CD4-positive, alpha-beta T cell (primary cell): Measurements from ENCODE around the gene RBM18. TPM values are rescaled to one million over a fixed set of nuclear protein-coding genes. Genes with fewer than 3 reads are reported as not detected.

Source experiments
- ATAC-seq: fragments of 200-7000 bp; cut with Tn5 transposase; one replicate; pipeline ENCODE4 v1.10.0; 2022; ENCODE audit warnings: mild to moderate bottlenecking; ENCODE audit not compliant: poor library complexity
- CTCF ChIA-PET: fragments of 350-600 bp; sonication (Branson Sonifier 250); formaldehyde crosslinking; loops from one replicate; lab custom pipeline; 2021; ENCODE audit warnings: antibody characterized with exemption, inconsistent platforms; lab: Charles Lee
- POLR2A ChIA-PET: fragments of 350-600 bp; sonication (Branson Sonifier 250); formaldehyde crosslinking; loops from one replicate; lab custom pipeline; 2021; ENCODE audit warnings: antibody characterized with exemption, inconsistent platforms; lab: Charles Lee
- DNase-seq, 14 experiments: peaks; one replicate each; pipeline ENCODE4 v3.0.0-alpha.2; 2013 to 2020; ENCODE audit warnings: mixed read lengths in 2 of 14
- H3K27ac ChIP-seq, 2 donors: one replicate each; pipeline versions ENCODE4 v1.5.1 to v1.7.0; 2013; ENCODE audit warnings: low read length in 2 of 2, low read depth in 1 of 2, mild to moderate bottlenecking in 1 of 2
- H3K27me3 ChIP-seq, 2 experiments: 1 replicate in 1 of 2; 2 replicates in 1 of 2; pipeline versions ENCODE4 v1.6.1 to v1.7.0; 2013; ENCODE audit warnings: low read length in 2 of 2, control low read depth in 1 of 2, mild to moderate bottlenecking in 1 of 2, moderate library complexity in 1 of 2; ENCODE audit not compliant: insufficient read depth in 2 of 2, control insufficient read depth in 1 of 2
- H3K36me3 ChIP-seq: one replicate; pipeline ENCODE4 v1.6.1; 2013; ENCODE audit warnings: low read length, control low read depth; ENCODE audit not compliant: insufficient read depth
- H3K4me1 ChIP-seq: one replicate; pipeline ENCODE4 v1.6.1; 2013; ENCODE audit warnings: low read length, control low read depth; ENCODE audit not compliant: insufficient read depth
- H3K4me3 ChIP-seq: one replicate; pipeline ENCODE4 v1.5.1; 2013; ENCODE audit warnings: mild to moderate bottlenecking, low read length, moderate library complexity
- H3K9me3 ChIP-seq, 2 experiments: 1 replicate in 1 of 2; 2 replicates in 1 of 2; pipeline versions ENCODE4 v1.6.1 to v1.7.0; 2013; ENCODE audit warnings: low read length in 2 of 2, mild to moderate bottlenecking in 2 of 2, control low read depth in 1 of 2, moderate library complexity in 1 of 2; ENCODE audit not compliant: control insufficient read depth in 1 of 2, insufficient read depth in 1 of 2
- H3K27ac Mint-ChIP-seq: one replicate; pipeline ENCODE4 v1.8.0; 2020; ENCODE audit warnings: mixed read lengths
- H3K27me3 Mint-ChIP-seq: one replicate; pipeline ENCODE4 v1.8.0; 2021; ENCODE audit warnings: mixed read lengths
- H3K36me3 Mint-ChIP-seq: one replicate; pipeline ENCODE4 v1.8.0; 2021; ENCODE audit warnings: low read depth, mixed read lengths
- H3K4me1 Mint-ChIP-seq: one replicate; pipeline ENCODE4 v1.8.0; 2021; ENCODE audit warnings: low read depth, mixed read lengths
- H3K4me3 Mint-ChIP-seq: one replicate; pipeline ENCODE4 v1.8.0; 2020; ENCODE audit warnings: mild to moderate bottlenecking, mixed read lengths
- H3K9me3 Mint-ChIP-seq: one replicate; pipeline ENCODE4 v1.8.0; 2020; ENCODE audit warnings: mixed read lengths
- intact Hi-C, 2 experiments: fragments of 100-400 bp; cut with DNase I in 1 of 2; cut with micrococcal nuclease in 1 of 2; formaldehyde crosslinking; loops; one replicate each; pipeline versions ENCODE4 v1.15.1 to v1.9.0; 2023 to 2025; cut with DNase I, micrococcal nuclease
- total RNA-seq, 174 experiments: library from RNA in 2 of 174; stranded (reverse) in 2 of 174; gene quantifications; one replicate each; pipeline ENCODE4 v1.2.3 and lab custom pipeline; 2021 to 2026
- TF ChIP-seq, protein P1 (sequence below): fragments of 200-600 bp; IDR thresholded peaks from one replicate; pipeline ENCODE4 v1.8.0; 2022; ENCODE audit warnings: antibody characterized with exemption, mild to moderate bottlenecking

Gene RBM18
- total RNA-seq, 2 experiments from 2014 or later: 25.9 to 27.0 TPM

DNA sequence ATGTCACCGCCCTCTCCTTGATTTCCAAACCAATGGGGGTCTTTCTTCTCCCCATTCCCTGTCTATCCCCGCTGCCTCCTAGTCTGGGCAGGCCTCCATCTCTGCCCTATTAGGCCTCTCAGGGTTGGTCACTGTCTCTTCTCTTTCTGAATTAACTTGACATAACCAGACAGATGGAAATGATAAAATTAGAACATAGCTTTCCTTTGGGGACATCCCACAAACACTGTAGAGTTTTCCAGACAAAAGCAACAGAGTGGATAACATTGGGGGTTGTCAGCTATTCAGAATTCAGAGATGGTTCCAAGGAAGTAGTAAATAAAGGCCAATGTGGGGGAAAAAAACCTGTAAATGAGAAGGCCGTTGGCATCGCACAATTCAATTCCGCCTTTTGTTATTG lies 60.6 kb downstream of the RBM18 start:
- H3K27ac Mint-ChIP-seq: no peak overlapping the region
- POLR2A ChIA-PET: no interaction called here
- no peaks in the 10 kb centered on the region for H3K9me3 Mint-ChIP-seq
- H3K4me1 Mint-ChIP-seq: no peaks in the 10 kb centered on the region
- Histone ChIP-seq H3K4me3 (no peak overlapping the region), H3K9me3 (no peaks in the 10 kb centered on the region), H3K27me3 (peaks cover 0 to 5% of the 10 kb centered on the region in 2 experiments), H3K27ac (no peak overlapping the region), H3K36me3 (no peaks in the 10 kb centered on the region), H3K4me1 (no peaks in the 10 kb centered on the region)
- DNase-seq: no peak
- CTCF ChIA-PET: no interaction called here
- intact Hi-C loops: no loop called here
- H3K4me3 Mint-ChIP-seq: no peak overlapping the region
- H3K27me3 Mint-ChIP-seq: peaks cover 28% of the 10 kb centered on the region
- no peaks in the 10 kb centered on the region for H3K36me3 Mint-ChIP-seq
- no peak for ATAC-seq
- TF ChIP-seq, protein P1, sequence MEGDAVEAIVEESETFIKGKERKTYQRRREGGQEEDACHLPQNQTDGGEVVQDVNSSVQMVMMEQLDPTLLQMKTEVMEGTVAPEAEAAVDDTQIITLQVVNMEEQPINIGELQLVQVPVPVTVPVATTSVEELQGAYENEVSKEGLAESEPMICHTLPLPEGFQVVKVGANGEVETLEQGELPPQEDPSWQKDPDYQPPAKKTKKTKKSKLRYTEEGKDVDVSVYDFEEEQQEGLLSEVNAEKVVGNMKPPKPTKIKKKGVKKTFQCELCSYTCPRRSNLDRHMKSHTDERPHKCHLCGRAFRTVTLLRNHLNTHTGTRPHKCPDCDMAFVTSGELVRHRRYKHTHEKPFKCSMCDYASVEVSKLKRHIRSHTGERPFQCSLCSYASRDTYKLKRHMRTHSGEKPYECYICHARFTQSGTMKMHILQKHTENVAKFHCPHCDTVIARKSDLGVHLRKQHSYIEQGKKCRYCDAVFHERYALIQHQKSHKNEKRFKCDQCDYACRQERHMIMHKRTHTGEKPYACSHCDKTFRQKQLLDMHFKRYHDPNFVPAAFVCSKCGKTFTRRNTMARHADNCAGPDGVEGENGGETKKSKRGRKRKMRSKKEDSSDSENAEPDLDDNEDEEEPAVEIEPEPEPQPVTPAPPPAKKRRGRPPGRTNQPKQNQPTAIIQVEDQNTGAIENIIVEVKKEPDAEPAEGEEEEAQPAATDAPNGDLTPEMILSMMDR: no peak

DNA sequence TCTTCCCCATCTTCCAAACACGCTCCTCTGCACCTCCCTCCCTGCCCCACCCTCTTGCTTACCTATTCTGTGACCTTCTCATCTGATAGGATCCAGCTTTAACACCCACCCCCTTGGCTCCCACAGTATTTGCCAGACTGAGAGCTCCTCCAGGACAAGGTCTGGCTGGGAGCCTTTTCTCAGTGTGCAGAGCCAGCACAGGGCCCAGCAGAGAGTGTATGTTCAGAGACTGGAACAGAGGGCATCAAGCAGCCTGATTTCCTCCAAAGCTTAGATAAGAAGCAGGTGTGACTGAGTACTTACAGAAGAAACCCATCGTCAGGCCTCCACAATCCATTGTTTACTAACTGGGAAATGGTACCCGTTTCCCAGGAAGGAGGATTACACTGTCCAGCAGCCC lies 62.5 kb downstream of the RBM18 start:
- H3K36me3 ChIP-seq: no peaks in the 10 kb centered on the region
- Mint-ChIP-seq H3K9me3 (no peaks in the 10 kb centered on the region), H3K27me3 (peaks cover 11% of the 10 kb centered on the region), H3K4me1 (no peaks in the 10 kb centered on the region), H3K27ac (no peak overlapping the region), H3K36me3 (no peaks in the 10 kb centered on the region), H3K4me3 (no peak overlapping the region)
- H3K4me1 ChIP-seq: no peaks in the 10 kb centered on the region
- ATAC-seq (no peak), DNase-seq (no peak)
- peaks cover 0 to 8% of the 10 kb centered on the region in 2 experiments for H3K27me3 ChIP-seq
- H3K27ac ChIP-seq: no peak overlapping the region
- ChIA-PET POLR2A (no interaction called here), CTCF (no interaction called here)
- no peaks in the 10 kb centered on the region for H3K9me3 ChIP-seq
- TF ChIP-seq, protein P1: no peak
- no peak overlapping the region for H3K4me3 ChIP-seq
- intact Hi-C loops: no loop called here

GRCh38 chr9:122201641-122202040 lies 63.0 kb downstream of the RBM18 start:
- H3K4me1 Mint-ChIP-seq: no peaks in the 10 kb centered on the region
- no peaks in the 10 kb centered on the region for H3K4me1 ChIP-seq
- H3K9me3 Mint-ChIP-seq: no peaks in the 10 kb centered on the region
- no peak overlapping the region for H3K27ac Mint-ChIP-seq
- H3K4me3 ChIP-seq: no peak overlapping the region
- ChIA-PET CTCF (no interaction called here), POLR2A (no interaction called here)
- TF ChIP-seq, protein P1: no peak
- H3K4me3 Mint-ChIP-seq: no peak overlapping the region
- DNase-seq (no peak), ATAC-seq (no peak)
- intact Hi-C loops: no loop called here
- no peak overlapping the region for H3K27ac ChIP-seq
- no peaks in the 10 kb centered on the region for H3K9me3 ChIP-seq
- H3K36me3 ChIP-seq: no peaks in the 10 kb centered on the region
- H3K27me3 Mint-ChIP-seq: peaks cover 6% of the 10 kb centered on the region
- peaks cover 0 to 4% of the 10 kb centered on the region in 2 experiments for H3K27me3 ChIP-seq
- no peaks in the 10 kb centered on the region for H3K36me3 Mint-ChIP-seq
